Vagina (tissue), 2 donors: ENCODE measurements around the gene LAMTOR1. TPM values are rescaled to one million over a fixed set of nuclear protein-coding genes. Genes with fewer than 3 reads are reported as not detected.
A peak's percentile ranks its signal among the peaks of the same experiment; 100 is the strongest.

Experiments
- DNase-seq, 2 donors: peaks; one replicate each; pipeline ENCODE4 v3.0.0-alpha.2; 2017; ENCODE audit errors: extremely low spot score in 2 of 2
- H3K27ac ChIP-seq: fragments of 200-600 bp; sonication (generic); one replicate; pipeline ENCODE4 v1.5.1; 2019
- H3K27me3 ChIP-seq: fragments of 200-600 bp; sonication (generic); one replicate; pipeline ENCODE4 v1.5.1; 2019
- H3K36me3 ChIP-seq, 2 donors: fragments of 200-600 bp; sonication (generic); one replicate each; pipeline ENCODE4 v1.5.1; 2017 to 2019
- H3K4me1 ChIP-seq: fragments of 200-600 bp; sonication (generic); one replicate; pipeline ENCODE4 v1.5.1; 2019
- H3K4me3 ChIP-seq, 2 donors: fragments of 200-600 bp; sonication (generic); 1 replicate in 1 of 2; 2 replicates in 1 of 2; pipeline ENCODE4 v1.5.1; 2016 to 2019
- H3K9me3 ChIP-seq: fragments of 200-600 bp; sonication (generic); one replicate; pipeline ENCODE4 v1.5.1; 2019
- CTCF ChIP-seq, 3 experiments: fragments of 450-650 bp in 2 of 3; fragments of 200-600 bp in 1 of 3; sonication (generic) in 1 of 3; IDR thresholded peaks; one replicate each; pipeline ENCODE4 v1.5.1; 2017 to 2019; ENCODE audit warnings: antibody characterized with exemption in 3 of 3, mild to moderate bottlenecking in 2 of 3, moderate library complexity in 2 of 3
- POLR2A ChIP-seq, 2 donors: fragments of 450-650 bp; IDR thresholded peaks; one replicate each; pipeline ENCODE4 v1.6.1; 2017; ENCODE audit warnings: antibody characterized with exemption in 2 of 2, mild to moderate bottlenecking in 2 of 2, moderate library complexity in 2 of 2
- POLR2AphosphoS5 ChIP-seq, 2 donors: sonication (generic); formaldehyde crosslinking; IDR thresholded peaks; one replicate each; pipeline ENCODE4 v1.9.0; 2017; ENCODE audit warnings: antibody characterized with exemption in 2 of 2, mild to moderate bottlenecking in 2 of 2, low read depth in 1 of 2; ENCODE audit not compliant: insufficient read depth in 1 of 2
- intact Hi-C: fragments of 100-400 bp; cut with DNase I; formaldehyde crosslinking; loops from one replicate; pipeline ENCODE4 v1.15.1; 2023
- total RNA-seq: library from RNA; depleted of rRNA; stranded (reverse); fragments of >200 nt; gene quantifications from one replicate; pipeline ENCODE4 v1.2.3, GENCODE V29; 2016

LAMTOR1 gene
- total RNA-seq, 1 donor from 2014 or later = 87.4 TPM

- TF ChIP-seq POLR2A (IDR thresholded peaks at IDR 0.05) = no peak
- no peak for TF ChIP-seq CTCF (IDR thresholded peaks at IDR 0.05)
- TF ChIP-seq POLR2AphosphoS5 (IDR thresholded peaks at IDR 0.05; ENCODE audit: insufficient read depth in 1 of 2, low read depth in 1 of 2) = no peak
- H3K27me3 ChIP-seq = no peaks in the 10 kb centered on the region
- DNase-seq = no peak
- H3K4me3 ChIP-seq = no peak overlapping the region
- peaks cover 44% of the 10 kb centered on the region for H3K4me1 ChIP-seq
- no peak overlapping the region for H3K27ac ChIP-seq
- no peaks in the 10 kb centered on the region for H3K9me3 ChIP-seq
- peaks cover 0 to 28% of the 10 kb centered on the region in 2 donors for H3K36me3 ChIP-seq
- intact Hi-C loops = no loop called here
These were observed 2.6 kb downstream of the LAMTOR1 start for GRCh38 chr11:72100462-72100861.

- Histone ChIP-seq H3K27me3 (no peaks in the 10 kb centered on the region), H3K4me1 (peaks cover 44% of the 10 kb centered on the region), H3K4me3 (no peak overlapping the region), H3K36me3 (peaks cover 0 to 32% of the 10 kb centered on the region in 2 donors), H3K9me3 (no peaks in the 10 kb centered on the region), H3K27ac (no peak overlapping the region)
- no peak for DNase-seq
- intact Hi-C loops = no loop called here
- TF ChIP-seq POLR2A (IDR thresholded peaks at IDR 0.05) = no peak
- TF ChIP-seq POLR2AphosphoS5 (IDR thresholded peaks at IDR 0.05; ENCODE audit: insufficient read depth in 1 of 2, low read depth in 1 of 2) = no peak
- TF ChIP-seq CTCF (IDR thresholded peaks at IDR 0.05) = no peak
These were observed 3.1 kb downstream of the LAMTOR1 start for GRCh38 chr11:72100009-72100408.

- intact Hi-C loops = no loop called here
- no peaks in the 10 kb centered on the region for H3K9me3 ChIP-seq
- DNase-seq = no peak
- H3K36me3 ChIP-seq = peaks cover 0 to 41% of the 10 kb centered on the region in 2 donors
- peaks cover 41% of the 10 kb centered on the region for H3K4me1 ChIP-seq
- no peak overlapping the region for H3K27ac ChIP-seq
- H3K27me3 ChIP-seq = no peaks in the 10 kb centered on the region
- no peak overlapping the region for H3K4me3 ChIP-seq
- TF ChIP-seq POLR2A (IDR thresholded peaks at IDR 0.05) (no peak), POLR2AphosphoS5 (IDR thresholded peaks at IDR 0.05; ENCODE audit: insufficient read depth in 1 of 2, low read depth in 1 of 2) (no peak), CTCF (IDR thresholded peaks at IDR 0.05) (no peak)
These were observed 4.4 kb downstream of the LAMTOR1 start for GRCh38 chr11:72098741-72099140.

GRCh38 chr11:72091292-72091691 lies 11.8 kb downstream of the LAMTOR1 start:
- Histone ChIP-seq H3K36me3 (peaks cover 0 to 13% of the 10 kb centered on the region in 2 donors), H3K27me3 (no peaks in the 10 kb centered on the region), H3K9me3 (no peaks in the 10 kb centered on the region), H3K27ac (peak overlapping the region; percentile 44), H3K4me3 (no peak overlapping the region), H3K4me1 (peaks cover 11% of the 10 kb centered on the region)
- DNase-seq = no peak
- intact Hi-C loops = loop anchor here (5.0 kb wide), 1 partner anchor 64 kb away; no protein-coding TSS in a partner anchor
- TF ChIP-seq POLR2AphosphoS5 (IDR thresholded peaks at IDR 0.05; ENCODE audit: insufficient read depth in 1 of 2, low read depth in 1 of 2) (peak in 1 of 2 donors; percentile 63), POLR2A (IDR thresholded peaks at IDR 0.05) (no peak), CTCF (IDR thresholded peaks at IDR 0.05) (peak; percentile 76 to 85 (median 80))

- H3K9me3 ChIP-seq = no peaks in the 10 kb centered on the region
- H3K27me3 ChIP-seq = no peaks in the 10 kb centered on the region
- H3K4me1 ChIP-seq = peaks cover 18% of the 10 kb centered on the region
- H3K4me3 ChIP-seq = no peak overlapping the region
- no peaks in the 10 kb centered on the region for H3K36me3 ChIP-seq
- no peak for TF ChIP-seq POLR2AphosphoS5 (IDR thresholded peaks at IDR 0.05; ENCODE audit: insufficient read depth in 1 of 2, low read depth in 1 of 2)
- no peak for TF ChIP-seq POLR2A (IDR thresholded peaks at IDR 0.05)
- TF ChIP-seq CTCF (IDR thresholded peaks at IDR 0.05) = no peak
- intact Hi-C loops = no loop called here
- no peak for DNase-seq
- no peak overlapping the region for H3K27ac ChIP-seq
These were observed 14.9 kb downstream of the LAMTOR1 start for GRCh38 chr11:72088076-72088808.
